HEK293 (cell line): Measurements from ENCODE around the gene PDE4D.

Experiments
- CTCF ChIA-PET: fragments of 350-600 bp; formaldehyde crosslinking; extraction: SDS; loops from one replicate; lab custom pipeline; 2021; ENCODE audit warnings: antibody characterized with exemption; lab: Yijun Ruan, JAX
- POLR2A ChIA-PET: fragments of 300-600 bp; formaldehyde crosslinking; extraction: SDS; loops from one replicate; lab custom pipeline; 2020; ENCODE audit warnings: antibody characterized with exemption, inconsistent platforms; lab: Yijun Ruan, JAX
- H3K27ac ChIP-seq: fragments of 200-500 bp; sonication (Bioruptor generic); 2 replicates; pipeline ENCODE4 v1.5.1; 2014; ENCODE audit warnings: low read depth, low read length, control low read depth, inconsistent platforms; ENCODE audit errors: extremely low read depth
- H3K36me3 ChIP-seq, 2 experiments: fragments of 200-500 bp in 1 of 2; sonication (Bioruptor generic) in 1 of 2; 1 replicate in 1 of 2; 2 replicates in 1 of 2; pipeline ENCODE4 v1.5.1; 2014 to 2017; ENCODE audit warnings: inconsistent platforms in 2 of 2, low read length in 2 of 2; ENCODE audit not compliant: control insufficient read depth in 2 of 2, insufficient read depth in 1 of 2
- H3K4me1 ChIP-seq: fragments of 200-500 bp; sonication (Bioruptor generic); 2 replicates; pipeline ENCODE4 v1.5.1; 2014; ENCODE audit warnings: mild to moderate bottlenecking, low read length, inconsistent platforms; ENCODE audit not compliant: control insufficient read depth, insufficient read depth
- H3K4me3 ChIP-seq: 2 replicates; pipeline ENCODE4 v1.5.1; 2011; ENCODE audit warnings: low read depth, mild to moderate bottlenecking, control low read depth, low read length, moderate library complexity
- H3K9me3 ChIP-seq: fragments of 200-500 bp; sonication (Bioruptor generic); 2 replicates; pipeline ENCODE4 v1.5.1; 2014; ENCODE audit warnings: low read depth, low read length, inconsistent platforms; ENCODE audit not compliant: control insufficient read depth, insufficient read depth
- GLI2 ChIP-seq: fragments of 450-650 bp; formaldehyde crosslinking; IDR thresholded peaks from 2 replicates; pipeline ENCODE4; 2017; ENCODE audit warnings: missing biosample characterization, missing genetic modification characterization, low read depth, borderline replicate concordance
- GLIS2 ChIP-seq: fragments of 450-650 bp; formaldehyde crosslinking; IDR thresholded peaks from 2 replicates; pipeline ENCODE4 v1.5.1; 2016; ENCODE audit warnings: missing biosample characterization, missing genetic modification characterization
- KLF7 ChIP-seq: fragments of 450-650 bp; formaldehyde crosslinking; IDR thresholded peaks from 2 replicates; pipeline ENCODE4 v1.5.1; 2016; ENCODE audit warnings: missing biosample characterization, missing genetic modification characterization, borderline replicate concordance
- KLF8 ChIP-seq: fragments of 450-650 bp; formaldehyde crosslinking; IDR thresholded peaks from 2 replicates; pipeline ENCODE4 v1.5.1; 2016; ENCODE audit warnings: missing biosample characterization, missing genetic modification characterization
- PRDM4 ChIP-seq: fragments of 450-650 bp; formaldehyde crosslinking; IDR thresholded peaks from 2 replicates; pipeline ENCODE4 v1.5.1; 2017; ENCODE audit warnings: missing biosample characterization, missing genetic modification characterization
- SCRT2 ChIP-seq: fragments of 450-650 bp; formaldehyde crosslinking; IDR thresholded peaks from 2 replicates; pipeline ENCODE4 v1.5.1; 2016; ENCODE audit warnings: missing biosample characterization, missing genetic modification characterization
- SP7 ChIP-seq: fragments of 450-650 bp; formaldehyde crosslinking; IDR thresholded peaks from 2 replicates; pipeline ENCODE4 v1.5.1; 2016; ENCODE audit warnings: missing biosample characterization, missing genetic modification characterization
- TSHZ1 ChIP-seq: fragments of 450-650 bp; formaldehyde crosslinking; IDR thresholded peaks from 2 replicates; pipeline ENCODE4 v1.5.1; 2016; ENCODE audit warnings: missing biosample characterization, missing genetic modification characterization, borderline replicate concordance
- YY1 ChIP-seq: fragments of 450-650 bp; formaldehyde crosslinking; IDR thresholded peaks from 2 replicates; pipeline ENCODE4 v1.5.1; 2018; ENCODE audit warnings: missing biosample characterization, missing genetic modification characterization
- ZFP37 ChIP-seq: fragments of 450-650 bp; formaldehyde crosslinking; IDR thresholded peaks from 2 replicates; pipeline ENCODE4 v1.5.1; 2016; ENCODE audit warnings: missing biosample characterization, missing genetic modification characterization
- ZNF146 ChIP-seq: fragments of 450-650 bp; formaldehyde crosslinking; IDR thresholded peaks from 2 replicates; pipeline ENCODE4 v1.5.1; 2016; ENCODE audit warnings: missing biosample characterization, missing genetic modification characterization
- ZNF157 ChIP-seq: fragments of 450-650 bp; formaldehyde crosslinking; IDR thresholded peaks from 2 replicates; pipeline ENCODE4 v1.5.1; 2016; ENCODE audit warnings: missing biosample characterization, missing genetic modification characterization
- ZNF175 ChIP-seq: fragments of 450-650 bp; formaldehyde crosslinking; IDR thresholded peaks from 2 replicates; pipeline ENCODE4 v1.5.1; 2016; ENCODE audit warnings: missing biosample characterization, missing genetic modification characterization
- ZNF266 ChIP-seq: fragments of 450-650 bp; formaldehyde crosslinking; IDR thresholded peaks from 2 replicates; pipeline ENCODE4 v1.5.1; 2016; ENCODE audit warnings: missing biosample characterization, missing genetic modification characterization, low read depth
- ZNF354C ChIP-seq: fragments of 450-650 bp; formaldehyde crosslinking; IDR thresholded peaks from 2 replicates; pipeline ENCODE4 v1.5.1; 2016; ENCODE audit warnings: missing biosample characterization, missing genetic modification characterization, low read depth, borderline replicate concordance
- ZNF473 ChIP-seq: fragments of 450-650 bp; formaldehyde crosslinking; IDR thresholded peaks from 2 replicates; pipeline ENCODE4 v1.5.1; 2017; ENCODE audit warnings: missing biosample characterization, missing genetic modification characterization
- ZNF549 ChIP-seq: fragments of 450-650 bp; IDR thresholded peaks from 2 replicates; pipeline ENCODE4 v1.5.1; 2018; ENCODE audit warnings: missing biosample characterization, missing genetic modification characterization, mild to moderate bottlenecking, inconsistent platforms, moderate library complexity
- ZNF555 ChIP-seq: fragments of 450-650 bp; formaldehyde crosslinking; conservative IDR thresholded peaks from 2 replicates; pipeline ENCODE4 v1.5.1; 2017; ENCODE audit warnings: missing biosample characterization, mild to moderate bottlenecking, missing genetic modification characterization, inconsistent platforms
- ZNF560 ChIP-seq: fragments of 450-650 bp; formaldehyde crosslinking; IDR thresholded peaks from 2 replicates; pipeline ENCODE4 v1.5.1; 2017; ENCODE audit warnings: missing biosample characterization, missing genetic modification characterization, borderline replicate concordance
- ZNF600 ChIP-seq: fragments of 450-650 bp; formaldehyde crosslinking; IDR thresholded peaks from 2 replicates; pipeline ENCODE4 v1.5.1; 2016; ENCODE audit warnings: missing biosample characterization, missing genetic modification characterization
- ZNF660 ChIP-seq: fragments of 450-650 bp; IDR thresholded peaks from 2 replicates; pipeline ENCODE4 v1.5.1; 2018; ENCODE audit warnings: missing biosample characterization, mild to moderate bottlenecking, missing genetic modification characterization
- ZNF677 ChIP-seq: fragments of 450-650 bp; IDR thresholded peaks from 2 replicates; pipeline ENCODE4 v1.5.0; 2018; ENCODE audit warnings: missing biosample characterization, mild to moderate bottlenecking, missing genetic modification characterization, moderate library complexity
- ZSCAN18 ChIP-seq: fragments of 450-650 bp; formaldehyde crosslinking; IDR thresholded peaks from 2 replicates; pipeline ENCODE4 v1.5.1; 2016; ENCODE audit warnings: missing biosample characterization, missing genetic modification characterization

PDE4D gene

GRCh38 chr5:59826996-59827395 is 66.5 kb downstream of the PDE4D start:
- ChIA-PET POLR2A (no interaction called here), CTCF (interaction anchor here (0.6 to 1.9 kb wide), 4 partner anchors 13 to 629 kb away, joined by 3 to 10 read pairs (median 4); no protein-coding TSS in a partner anchor)
- Histone ChIP-seq H3K36me3 (no peaks in the 10 kb centered on the region), H3K4me3 (no peak overlapping the region), H3K27ac (no peak overlapping the region), H3K9me3 (no peaks in the 10 kb centered on the region), H3K4me1 (peaks cover 5% of the 10 kb centered on the region; the same call in 1 of the 2 replicates)
- TF ChIP-seq ZNF560 (tag by site-specific recombination) (no peak), ZNF660 (no peak), ZNF677 (tag by site-specific recombination) (no peak), ZNF146 (tag by site-specific recombination) (no peak), SP7 (tag by site-specific recombination) (no peak), TSHZ1 (tag by site-specific recombination) (no peak), ZSCAN18 (tag by site-specific recombination) (no peak), ZNF266 (no peak), ZFP37 (tag by site-specific recombination) (no peak), GLIS2 (no peak), SCRT2 (no peak), PRDM4 (tag by site-specific recombination) (no peak), KLF8 (no peak), ZNF175 (no peak), YY1 (tag by site-specific recombination) (no peak), ZNF549 (tag by site-specific recombination) (no peak), ZNF600 (no peak), GLI2 (no peak), ZNF157 (tag by site-specific recombination) (no peak), KLF7 (no peak)

- Histone ChIP-seq H3K4me3 (no peak overlapping the region), H3K4me1 (no peaks in the 10 kb centered on the region), H3K27ac (no peak overlapping the region), H3K9me3 (no peaks in the 10 kb centered on the region), H3K36me3 (no peaks in the 10 kb centered on the region)
- ChIA-PET CTCF (interaction anchor here (1.4 kb wide), 1 partner anchor 9 kb away, joined by 11 read pairs; no protein-coding TSS in a partner anchor), POLR2A (no interaction called here)
- TF ChIP-seq ZNF555 (tag by site-specific recombination) (no peak), ZNF354C (no peak), ZNF473 (tag by site-specific recombination) (no peak), KLF7 (no peak)
These were observed 70.1 kb downstream of the PDE4D start for GRCh38 chr5:59823420-59823819.
